NCI-H187 treated with DMSO at 0.1 percent for 48 hours (cell line): ENCODE measurements around the gene C9orf78.

Experiments
- DNase-seq: peaks from one replicate; lab custom pipeline; 2025; lab: John Stamatoyannopoulos, UW

The C9orf78 gene, protein sequence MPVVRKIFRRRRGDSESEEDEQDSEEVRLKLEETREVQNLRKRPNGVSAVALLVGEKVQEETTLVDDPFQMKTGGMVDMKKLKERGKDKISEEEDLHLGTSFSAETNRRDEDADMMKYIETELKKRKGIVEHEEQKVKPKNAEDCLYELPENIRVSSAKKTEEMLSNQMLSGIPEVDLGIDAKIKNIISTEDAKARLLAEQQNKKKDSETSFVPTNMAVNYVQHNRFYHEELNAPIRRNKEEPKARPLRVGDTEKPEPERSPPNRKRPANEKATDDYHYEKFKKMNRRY

DNA sequence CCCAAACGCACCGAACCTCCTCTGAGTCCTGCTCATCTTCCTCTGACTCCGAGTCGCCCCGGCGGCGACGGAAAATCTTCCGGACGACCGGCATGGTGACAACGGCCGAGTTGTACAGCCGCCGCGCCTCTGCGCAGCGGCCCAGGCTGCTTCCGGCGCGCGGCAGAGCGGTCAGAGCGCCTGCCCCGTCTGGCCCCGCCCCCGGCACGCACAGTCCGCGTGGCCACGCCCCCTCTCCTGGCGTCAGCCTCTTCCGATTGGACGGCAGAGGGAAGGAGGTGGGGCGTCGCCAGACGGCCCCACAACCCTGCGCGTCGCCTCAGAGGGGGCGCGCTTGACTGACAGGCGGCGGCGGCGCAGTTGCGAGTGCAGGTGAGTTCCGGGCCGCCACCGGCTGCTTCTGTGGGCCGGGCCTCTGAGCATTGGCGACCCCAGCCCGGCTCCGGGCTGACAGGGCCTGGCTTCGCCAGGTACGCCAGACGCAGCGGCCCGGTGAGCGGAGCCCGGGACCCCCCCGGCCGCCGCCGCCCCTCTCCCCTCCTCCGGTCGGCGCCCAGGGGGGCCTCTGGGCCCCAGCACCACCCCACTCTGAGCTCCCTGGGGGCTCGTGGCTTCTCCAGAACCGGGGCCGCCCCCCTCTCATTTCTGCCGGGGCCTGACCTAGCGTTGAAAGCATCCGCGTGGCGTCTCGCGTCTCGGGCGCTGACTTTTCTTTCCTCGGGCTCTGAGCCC lies at the start of gene C9orf78, which contains the start of gene USP20:
C9orf78 (minus strand) TSS at position 148 of the 732 bp plus-strand sequence; CDS start at position 94, 54 bp downstream.
USP20 (plus strand) TSS at position 331 of the 732 bp plus-strand sequence. CDS start 17,098 bp downstream, outside the sequence.
- DNase-seq, result peak; percentile 46

DNA sequence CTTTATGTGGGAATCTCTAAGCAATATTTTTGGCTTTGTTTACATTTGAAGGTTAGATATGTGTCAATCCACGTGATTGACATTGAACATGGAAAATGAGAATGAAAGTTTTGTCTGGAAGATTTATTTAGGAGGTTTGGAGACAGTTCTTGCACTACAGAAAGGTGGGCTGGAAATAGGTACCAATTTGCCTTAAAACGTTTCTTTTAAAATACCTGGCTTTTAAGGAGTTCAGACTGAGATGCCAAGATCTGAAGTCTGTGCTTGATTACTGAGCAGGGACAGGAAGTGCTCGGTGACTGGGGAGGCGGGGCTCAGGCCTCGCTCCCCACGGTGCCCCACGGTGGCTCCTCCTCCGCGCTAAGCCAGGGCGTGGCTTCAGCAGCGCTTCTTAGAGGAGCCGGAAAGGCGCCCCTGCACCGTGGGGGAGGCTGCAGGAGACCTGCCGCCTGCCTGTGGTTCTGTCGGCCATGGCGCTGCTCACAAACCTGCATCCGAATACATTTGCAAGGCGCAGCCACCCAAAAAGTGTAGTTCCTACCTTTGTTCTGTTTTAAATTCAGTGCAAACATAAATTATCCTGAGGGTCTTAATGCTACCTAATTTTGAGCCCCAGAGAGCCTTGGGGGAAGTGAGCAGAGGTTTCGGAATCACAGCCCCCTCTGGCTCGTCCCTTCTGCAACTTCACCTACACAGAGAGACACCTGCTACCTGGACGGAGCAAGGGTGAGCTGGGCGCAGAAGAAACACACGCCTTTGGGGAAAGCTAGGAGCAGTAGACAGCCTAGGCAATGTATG lies 49.3 kb upstream of the C9orf78 start:
- DNase-seq, result no peak

DNA sequence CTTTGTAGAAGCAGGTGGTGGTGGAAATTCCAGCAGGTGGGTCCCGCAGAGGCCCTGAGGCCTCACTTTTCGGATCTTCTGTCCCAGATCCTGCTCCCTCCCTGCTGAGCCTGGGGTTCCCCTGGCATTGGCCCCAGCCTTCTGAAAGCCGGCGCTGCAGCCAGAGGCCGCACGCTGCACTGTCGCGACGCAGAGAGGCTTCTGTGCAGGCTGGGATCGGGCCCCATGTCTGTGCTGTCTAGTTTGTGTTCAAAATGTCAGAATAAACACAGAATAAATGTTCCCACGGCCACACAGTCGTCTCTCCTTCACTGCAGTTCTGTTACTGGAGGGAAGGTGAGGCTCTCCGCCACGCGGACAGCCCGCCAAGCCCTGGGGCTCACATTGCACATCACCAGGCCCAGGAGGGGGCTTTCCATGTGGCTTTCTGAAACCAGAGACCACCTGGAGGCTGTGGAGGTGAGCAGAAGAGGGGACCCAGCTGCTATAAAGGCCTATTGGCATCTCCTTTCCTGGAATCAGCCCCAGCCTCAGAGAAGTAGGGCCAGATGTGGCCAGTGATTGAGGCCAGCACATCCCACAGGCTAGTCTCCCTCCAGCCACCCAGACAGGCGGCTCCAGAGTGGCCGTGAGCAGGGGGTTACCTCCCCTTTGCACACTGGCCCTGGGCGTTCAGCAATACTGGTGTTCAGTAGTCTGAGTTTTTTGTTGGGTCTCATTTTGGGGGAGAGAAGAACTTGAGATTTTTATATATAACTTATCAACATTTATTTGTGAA lies 46.7 kb upstream of the C9orf78 start:
- no peak for DNase-seq

DNA sequence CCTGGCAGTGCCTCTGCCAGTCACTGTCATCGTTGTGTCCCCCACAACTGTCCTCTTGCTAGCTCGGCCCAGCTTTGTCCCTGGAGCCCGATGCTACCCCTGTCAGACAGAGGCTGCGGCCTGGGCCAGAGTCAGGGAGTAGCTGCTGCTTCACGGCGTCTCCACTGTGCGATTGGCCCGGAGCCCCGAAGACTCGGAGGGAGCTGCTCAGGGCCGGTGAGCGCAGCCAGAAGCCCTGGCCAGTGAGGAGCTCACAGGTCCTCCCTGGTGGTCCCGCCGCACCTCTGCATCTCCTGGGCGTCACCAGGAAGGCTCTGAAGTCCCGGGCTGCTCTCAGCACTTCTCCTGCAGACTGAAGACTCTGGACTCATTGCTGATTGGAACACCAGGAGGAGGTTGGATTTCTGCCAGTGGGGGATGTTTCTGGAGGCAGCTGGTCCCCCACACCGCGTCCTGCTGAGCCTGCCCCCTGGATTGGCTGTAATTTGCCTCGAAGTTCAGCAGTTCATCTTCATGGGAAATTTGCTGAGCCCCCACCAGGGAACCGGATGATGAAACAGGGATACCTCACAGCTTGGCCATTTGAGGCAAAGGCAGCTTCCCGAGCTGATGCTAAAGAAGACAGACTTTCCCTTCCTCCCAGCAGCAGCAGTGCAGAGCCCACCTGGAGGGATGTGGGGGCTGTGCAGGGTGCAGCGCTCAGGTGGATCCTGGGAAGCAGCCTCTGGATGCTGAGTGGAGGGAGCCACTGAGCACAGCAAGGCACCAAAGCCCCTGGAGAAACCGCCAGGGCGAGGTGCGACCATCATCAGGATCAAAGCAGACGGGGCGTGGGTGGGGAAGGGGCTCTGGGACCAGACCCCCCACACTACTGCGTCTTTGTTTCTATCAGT lies 45.8 kb upstream of the C9orf78 start:
- DNase-seq, result no peak

DNA sequence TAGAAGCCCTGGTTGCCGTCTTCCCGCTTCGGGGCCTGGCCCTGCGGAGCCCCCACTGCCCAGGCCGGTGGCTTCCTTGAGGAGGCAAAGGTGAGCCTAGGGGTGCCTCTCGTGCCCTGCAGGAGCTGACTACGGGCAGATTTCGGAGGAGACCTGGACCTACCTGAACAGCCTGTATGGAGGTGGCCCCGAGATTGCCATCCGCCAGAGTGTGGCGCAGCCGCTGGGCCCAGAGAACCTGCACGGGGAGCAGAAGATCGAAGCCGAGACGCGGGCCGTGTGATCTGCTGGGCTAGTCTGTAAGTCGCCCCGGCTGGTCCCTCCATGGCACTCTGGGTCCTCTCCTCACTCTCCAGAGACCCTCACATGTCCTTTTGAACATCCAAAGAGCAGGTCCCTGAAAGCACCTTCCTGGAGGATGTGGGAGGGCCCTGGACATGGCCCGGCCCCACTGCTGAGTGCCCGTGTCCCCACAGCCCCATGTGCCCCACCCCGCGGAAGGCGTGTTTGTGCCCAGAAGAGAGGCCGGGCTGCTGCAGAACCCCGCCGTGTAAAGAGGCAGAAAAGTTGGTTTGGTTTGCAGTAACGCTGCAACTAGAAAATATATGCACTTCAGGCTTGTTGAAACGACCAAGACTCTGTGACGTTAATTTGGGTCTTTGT lies 45.0 kb upstream of the C9orf78 start:
- no peak for DNase-seq

DNA sequence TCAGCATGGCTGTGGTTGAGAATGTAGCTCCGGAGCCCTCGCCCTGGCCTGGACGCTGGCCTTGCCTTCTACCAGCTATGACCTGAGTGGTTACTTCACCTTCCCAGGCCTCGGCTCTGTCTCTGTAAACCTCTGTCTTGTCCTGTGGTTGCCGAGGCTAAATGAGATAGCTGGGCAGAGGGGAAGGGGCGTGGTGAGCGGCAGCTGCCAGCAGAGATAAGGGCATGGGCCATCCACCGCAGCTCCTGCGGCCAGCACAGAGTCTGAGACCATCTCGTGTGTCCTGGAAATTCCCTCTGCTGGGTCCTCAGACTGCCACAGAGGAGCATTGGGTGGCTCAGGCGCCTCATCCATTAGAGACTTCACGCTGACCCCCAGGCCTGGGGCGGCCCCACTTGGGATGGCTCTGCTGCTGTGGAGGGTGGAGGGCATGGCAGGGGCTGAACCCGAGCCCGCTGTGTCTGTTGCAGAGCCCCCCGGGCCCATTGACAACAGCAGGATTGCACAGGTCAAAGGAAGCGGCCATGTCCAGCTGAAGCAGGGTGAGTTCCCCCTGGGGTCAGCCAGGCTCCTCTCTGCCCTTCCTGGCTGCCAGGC lies 44.1 kb upstream of the C9orf78 start:
- DNase-seq, result no peak

DNA sequence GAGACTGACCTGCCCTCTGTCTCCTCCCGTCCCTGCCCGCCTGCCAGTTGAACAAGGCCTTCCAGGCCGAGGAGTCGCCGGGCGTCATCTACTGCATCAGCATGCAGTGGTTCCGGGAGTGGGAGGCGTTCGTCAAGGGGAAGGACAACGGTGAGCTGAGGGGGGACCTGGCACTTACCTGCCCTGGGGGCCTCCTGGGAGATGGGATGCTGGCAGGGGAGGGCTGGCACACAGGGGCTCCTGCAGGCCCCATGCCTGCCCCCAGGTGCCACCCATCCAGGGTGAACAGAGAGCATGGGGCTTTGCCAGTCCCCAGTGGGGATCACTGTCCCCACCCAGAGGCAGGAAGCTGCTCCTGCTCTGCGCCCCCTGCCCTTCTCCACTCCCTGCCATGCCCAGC lies 43.2 kb upstream of the C9orf78 start:
- DNase-seq, result no peak

DNA sequence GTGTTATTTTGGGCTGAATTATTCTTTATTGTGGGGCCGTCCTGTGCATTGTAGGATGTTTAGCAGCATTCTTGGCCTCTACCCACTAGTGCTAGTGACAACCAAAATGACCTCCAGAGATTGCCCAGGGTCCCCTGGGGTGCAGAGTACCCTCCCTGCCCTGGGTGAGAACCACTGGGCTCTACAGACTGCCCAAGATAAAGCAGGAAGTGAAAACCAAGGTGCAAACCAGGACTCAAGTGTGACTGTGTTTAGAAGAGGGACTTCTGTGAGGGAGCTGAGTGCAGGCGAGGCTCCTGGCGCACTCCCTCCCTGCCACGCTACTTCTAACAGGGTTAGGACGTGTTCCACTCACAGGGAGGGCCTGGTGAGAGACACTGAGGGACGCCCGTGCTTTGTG lies 41.7 kb upstream of the C9orf78 start:
- no peak for DNase-seq

DNA sequence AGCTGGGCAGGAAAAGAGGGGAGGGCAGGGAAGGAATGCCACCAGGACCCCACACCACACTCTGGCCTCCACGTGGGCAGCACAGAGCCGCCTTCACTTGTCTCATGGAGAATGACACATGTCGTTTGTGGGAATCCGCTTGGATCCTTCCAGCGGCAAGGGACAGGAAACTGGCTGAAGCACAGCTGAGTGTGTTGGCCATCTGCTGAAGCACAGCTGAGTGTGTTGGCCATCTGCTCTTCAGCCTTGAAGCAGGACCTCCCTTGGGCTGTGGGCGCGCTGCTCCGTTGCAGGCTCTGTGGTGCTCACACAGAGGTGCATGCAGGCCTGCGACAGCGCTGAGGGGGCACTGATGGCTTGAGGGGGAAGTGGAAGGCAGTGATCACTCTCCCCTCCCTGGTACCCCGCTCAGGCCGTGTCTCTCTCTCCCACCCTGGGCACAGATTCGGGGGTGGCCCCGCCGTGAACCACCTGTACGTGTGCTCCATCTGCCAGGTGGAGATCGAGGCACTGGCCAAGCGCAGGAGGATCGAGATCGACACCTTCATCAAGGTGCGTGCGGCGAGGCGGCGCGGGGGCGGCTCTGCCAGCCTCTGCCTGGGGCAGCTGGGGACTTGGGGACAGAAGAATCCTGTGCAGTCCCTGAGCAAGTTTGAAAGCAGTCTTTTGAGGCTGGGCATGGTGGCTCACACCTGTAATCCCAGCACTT lies 40.8 kb upstream of the C9orf78 start:
- DNase-seq, result no peak

DNA sequence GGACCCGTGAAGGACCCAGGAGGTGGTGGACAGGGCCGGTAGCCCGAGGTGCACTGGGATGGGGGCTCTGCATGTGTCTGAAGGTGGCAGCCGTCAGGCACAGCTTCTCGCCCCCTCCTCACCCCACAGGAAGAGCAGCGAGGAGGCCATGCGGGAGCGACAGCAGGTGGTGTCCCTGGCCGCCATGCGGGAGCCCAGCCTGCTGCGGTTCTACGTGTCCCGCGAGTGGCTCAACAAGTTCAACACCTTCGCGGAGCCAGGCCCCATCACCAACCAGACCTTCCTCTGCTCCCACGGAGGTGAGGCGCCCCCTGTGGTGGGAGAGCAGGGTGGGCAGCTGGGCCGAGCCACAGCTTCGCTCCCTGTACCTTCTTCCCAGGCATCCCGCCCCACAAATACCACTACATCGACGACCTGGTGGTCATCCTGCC lies 40.1 kb upstream of the C9orf78 start:
- no peak for DNase-seq

DNA sequence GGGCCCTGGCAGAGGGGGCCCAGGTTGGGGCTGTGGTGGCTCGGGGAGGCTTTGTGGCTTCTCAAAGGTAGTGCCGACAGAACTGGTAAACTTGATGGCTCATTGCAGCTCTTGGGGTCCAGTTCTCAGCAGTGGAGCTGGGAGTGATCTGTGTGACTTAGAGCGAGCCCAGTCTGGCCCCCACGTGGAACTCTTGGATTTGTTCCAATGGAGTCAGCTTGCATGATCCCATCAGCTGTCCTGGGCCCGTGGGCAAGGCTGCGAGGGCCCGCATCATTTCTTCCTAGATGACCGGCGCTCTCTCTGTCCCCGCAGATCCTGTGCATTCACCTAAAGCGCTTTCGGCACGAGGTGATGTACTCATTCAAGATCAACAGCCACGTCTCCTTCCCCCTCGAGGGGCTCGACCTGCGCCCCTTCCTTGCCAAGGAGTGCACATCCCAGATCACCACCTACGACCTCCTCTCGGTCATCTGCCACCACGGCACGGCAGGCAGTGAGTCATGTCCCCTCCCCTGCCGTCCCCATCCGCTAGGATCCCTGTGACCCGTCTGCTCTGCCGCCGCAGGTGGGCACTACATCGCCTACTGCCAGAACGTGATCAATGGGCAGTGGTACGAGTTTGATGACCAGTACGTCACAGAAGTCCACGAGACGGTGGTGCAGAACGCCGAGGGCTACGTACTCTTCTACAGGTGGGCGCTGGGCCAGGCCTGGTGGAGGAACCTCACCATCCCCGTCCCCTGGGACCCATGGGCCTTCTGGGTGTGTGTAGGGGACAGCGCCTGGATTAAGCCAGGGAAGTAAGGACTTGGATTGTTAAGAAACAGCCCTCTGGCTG lies 39.4 kb upstream of the C9orf78 start:
- DNase-seq, result no peak

DNA sequence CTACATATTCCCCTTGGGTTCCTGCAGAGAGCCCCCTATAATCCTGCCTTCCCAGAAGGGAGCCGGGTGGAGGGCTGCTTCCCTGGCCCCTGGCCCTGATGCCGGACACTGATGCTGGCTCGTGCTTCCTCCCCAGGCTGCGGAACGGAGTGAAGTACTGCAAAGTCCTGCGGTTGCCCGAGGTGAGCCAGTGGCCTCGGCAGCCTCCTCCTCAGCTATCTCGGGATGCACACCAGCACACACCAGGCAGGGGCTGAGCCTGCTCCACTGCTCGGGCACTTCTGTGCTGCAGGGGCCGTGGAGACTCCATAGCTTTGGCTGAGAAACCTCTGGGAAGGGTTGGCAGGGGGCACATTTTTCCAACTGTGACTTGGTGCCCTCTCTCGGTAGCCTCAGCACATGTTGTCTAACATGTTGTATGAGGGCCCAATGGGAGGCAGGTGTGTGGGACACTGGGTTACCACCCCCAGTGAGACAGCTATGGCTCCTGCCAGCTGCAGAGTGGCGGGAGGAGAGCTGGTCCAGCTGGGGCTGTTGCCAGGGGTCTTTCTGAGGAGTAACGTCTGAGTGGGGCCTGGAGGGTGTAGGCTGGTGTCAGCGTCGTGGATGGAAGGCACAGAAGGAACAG lies 38.6 kb upstream of the C9orf78 start:
- DNase-seq, result no peak

DNA sequence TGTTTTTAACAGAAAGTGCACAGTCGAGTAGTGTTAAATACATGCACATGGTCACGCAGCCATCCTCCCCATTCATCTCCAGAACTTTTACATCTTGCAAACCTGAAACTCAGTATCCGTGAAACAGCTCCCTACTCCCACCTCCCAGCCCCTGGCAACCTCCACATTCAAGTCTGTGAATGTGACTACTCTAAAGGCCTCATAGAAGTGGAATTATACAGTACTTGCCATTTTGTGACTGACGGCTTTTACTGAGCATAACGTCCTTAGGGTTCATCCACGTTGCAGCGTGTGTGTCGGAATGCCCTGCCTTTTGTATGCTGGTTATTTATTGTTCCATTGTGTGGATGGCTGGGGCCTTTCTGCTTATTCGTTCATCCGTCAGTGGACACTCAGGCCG lies 36.0 kb upstream of the C9orf78 start:
- DNase-seq, result no peak

DNA sequence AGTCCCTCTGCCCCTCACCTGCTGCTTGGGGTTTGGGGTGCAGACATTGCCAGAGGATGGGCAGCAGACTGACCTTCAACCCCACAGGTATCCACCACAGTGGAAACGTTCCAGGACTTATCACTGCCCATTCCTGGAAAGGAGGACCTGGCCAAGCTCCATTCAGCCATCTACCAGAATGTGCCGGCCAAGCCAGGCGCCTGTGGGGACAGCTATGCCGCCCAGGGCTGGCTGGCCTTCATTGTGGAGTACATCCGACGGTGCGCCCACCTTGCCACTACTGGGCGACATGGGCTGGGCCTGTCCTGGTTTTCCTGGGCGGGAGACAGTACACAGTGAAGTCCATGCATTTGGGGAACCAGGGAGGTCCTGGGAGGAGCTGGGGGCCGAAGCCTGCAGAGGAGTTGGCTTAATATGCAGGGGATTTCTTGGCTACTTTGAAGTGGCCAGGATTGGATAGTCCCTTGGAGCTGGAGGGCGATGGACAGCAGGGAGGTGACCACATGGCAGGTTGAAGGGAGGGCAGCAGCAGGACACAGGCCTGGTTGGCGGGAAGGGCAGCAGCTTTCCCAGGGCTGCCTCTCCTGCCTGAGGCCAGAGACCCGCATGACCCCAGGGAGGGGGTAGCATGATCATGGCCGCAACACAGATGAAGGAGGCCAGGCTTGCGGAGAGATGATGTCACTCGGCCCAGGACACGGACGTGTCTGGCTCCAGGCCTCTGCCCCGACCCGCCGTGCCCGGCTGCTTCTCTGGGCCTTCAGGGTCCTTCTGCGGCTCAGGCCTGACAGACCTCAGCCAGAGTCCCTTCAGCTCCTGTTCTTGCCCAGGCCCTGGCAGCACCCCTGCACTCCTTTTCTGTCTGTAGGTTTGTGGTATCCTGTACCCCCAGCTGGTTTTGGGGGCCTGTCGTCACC lies 34.8 kb upstream of the C9orf78 start:
- no peak for DNase-seq

DNA sequence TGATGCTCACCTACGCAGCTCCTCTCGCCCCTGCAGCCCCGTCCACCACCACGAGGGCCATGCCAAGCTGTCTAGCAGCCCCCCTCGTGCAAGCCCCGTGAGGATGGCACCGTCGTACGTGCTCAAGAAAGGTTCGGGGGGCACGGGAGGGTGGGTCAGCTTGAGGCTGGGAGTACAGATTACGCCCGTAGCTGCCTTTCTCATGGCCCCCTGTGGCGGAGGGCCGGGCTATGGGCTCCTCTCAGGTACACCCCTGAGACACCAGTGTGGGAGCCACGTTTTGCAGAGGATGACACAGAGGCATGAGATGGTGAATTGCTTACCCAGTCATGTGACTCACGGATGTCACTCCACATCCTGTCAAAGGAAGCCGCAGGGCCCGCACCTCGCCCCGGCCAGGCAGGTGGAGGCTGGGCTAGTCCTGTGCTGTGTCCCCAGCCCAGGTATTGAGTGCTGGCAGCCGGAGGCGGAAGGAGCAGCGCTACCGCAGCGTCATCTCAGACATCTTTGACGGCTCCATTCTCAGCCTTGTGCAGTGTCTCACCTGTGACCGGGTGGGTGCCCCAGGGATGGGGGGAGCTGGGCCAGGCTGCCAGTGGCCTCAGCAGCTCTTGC lies 33.9 kb upstream of the C9orf78 start:
- no peak for DNase-seq
